CD4-positive, alpha-beta T cell treated with Interleukin-2 at 100 ng/mL for 4 hours (primary cell): ENCODE data around the gene COPE.
"Not testable (repeated sequence)": the region's sequence is repeated elsewhere in the genome, so short reads cannot be mapped to it uniquely, and the experiment has no call there.

Experiments used
- DNase-seq: peaks from one replicate; pipeline ENCODE4 v3.0.0-alpha.2; 2020; ENCODE audit warnings: low spot score

COPE gene

GRCh38 chr19:18908917-18909619 lies 10.1 kb downstream of the COPE start:
- no peak for DNase-seq

GRCh38 chr19:18906605-18907519 lies 12.3 kb downstream of the COPE start:
- no peak for DNase-seq

GRCh38 chr19:18905513-18906236 lies 13.5 kb downstream of the COPE start:
- DNase-seq: no peak

GRCh38 chr19:18905058-18905456 lies 14.1 kb downstream of the COPE start:
- DNase-seq: no peak

- DNase-seq: no peak
Measured at GRCh38 chr19:18904334-18905057, 14.7 kb downstream of the COPE start.

- DNase-seq: no peak
Measured at GRCh38 chr19:18903156-18904037, 15.8 kb downstream of the COPE start.

GRCh38 chr19:18902519-18902918 lies 16.7 kb downstream of the COPE start:
- not testable (repeated sequence) for DNase-seq

GRCh38 chr19:18901491-18901890 lies 17.7 kb downstream of the COPE start:
- no peak for DNase-seq

GRCh38 chr19:18900700-18901481 lies 18.3 kb downstream of the COPE start:
- no peak for DNase-seq

- no peak for DNase-seq
Measured at GRCh38 chr19:18899624-18900560, 19.3 kb downstream of the COPE start.

- no peak for DNase-seq
Measured at GRCh38 chr19:18898607-18899408, 20.4 kb downstream of the COPE start.

- DNase-seq: no peak
Measured at GRCh38 chr19:18898081-18898606, 21.0 kb downstream of the COPE start.

- no peak for DNase-seq
Measured at GRCh38 chr19:18897094-18898029, 21.8 kb downstream of the COPE start.

- DNase-seq: no peak
Measured at GRCh38 chr19:18896421-18896841, 22.8 kb downstream of the COPE start.

- no peak for DNase-seq
Measured at GRCh38 chr19:18895824-18896341, 23.3 kb downstream of the COPE start, which contains the start of gene CERS1. CERS1 (minus strand) TSS chr19:18896158; CDS start chr19:18896072, 86 bp downstream.
